ENCODE data around the gene PTPRN2.

- no peak for TF ChIP-seq GATA2 (IDR thresholded peaks at IDR 0.05; ENCODE audit: low read depth, low read length)
- TF ChIP-seq GATA3 (IDR thresholded peaks at IDR 0.05; ENCODE audit: low read depth, low read length), result no peak
Measured at GRCh38 chr7:157973971-157974677, 613.5 kb downstream of the PTPRN2 start.

Data from SH-SY5Y (cell line).